Liver (tissue), 9 donors: ENCODE results near the gene PDCL2. TPM values are rescaled to one million over a fixed set of nuclear protein-coding genes. Genes with fewer than 3 reads are reported as not detected.
"Not testable (repeated sequence)": the region's sequence is repeated elsewhere in the genome, so short reads cannot be mapped to it uniquely, and the experiment has no call there.

Source experiments
- DNase-seq: peaks from one replicate; pipeline ENCODE4 v3.0.0-alpha.2; 2017; ENCODE audit warnings: low spot score
- H3K27ac ChIP-seq, 2 donors: one replicate each; pipeline ENCODE4 v1.7.0; 2013; ENCODE audit warnings: inconsistent platforms in 2 of 2, low read length in 2 of 2, control low read depth in 1 of 2, low read depth in 1 of 2, mild to moderate bottlenecking in 1 of 2
- H3K27me3 ChIP-seq, 4 donors: one replicate each; pipeline versions ENCODE4 v1.6.1 to v1.7.0; 2013; ENCODE audit warnings: low read length in 3 of 4, inconsistent platforms in 1 of 4, mild to moderate bottlenecking in 1 of 4, moderate library complexity in 1 of 4; ENCODE audit not compliant: control insufficient read depth in 4 of 4, insufficient read depth in 4 of 4
- H3K36me3 ChIP-seq, 4 donors: one replicate each; pipeline versions ENCODE4 v1.6.1 to v1.7.0; 2013; ENCODE audit warnings: low read length in 3 of 4, mild to moderate bottlenecking in 3 of 4, low read depth in 1 of 4, moderate library complexity in 1 of 4; ENCODE audit not compliant: control insufficient read depth in 4 of 4, insufficient read depth in 3 of 4
- H3K4me1 ChIP-seq, 4 donors: one replicate each; pipeline versions ENCODE4 v1.6.1 to v1.7.0; 2013; ENCODE audit warnings: low read length in 3 of 4, mild to moderate bottlenecking in 3 of 4, moderate library complexity in 1 of 4; ENCODE audit not compliant: control insufficient read depth in 4 of 4, insufficient read depth in 4 of 4
- H3K4me3 ChIP-seq, 3 donors: one replicate each; pipeline versions ENCODE4 v1.6.1 to v1.7.0; 2013; ENCODE audit warnings: low read length in 3 of 3, control low read depth in 1 of 3, low read depth in 1 of 3, mild to moderate bottlenecking in 1 of 3
- H3K9ac ChIP-seq, 2 donors: one replicate each; pipeline ENCODE4 v1.7.0; 2013; ENCODE audit warnings: low read length in 2 of 2, mild to moderate bottlenecking in 2 of 2, moderate library complexity in 2 of 2, control low read depth in 1 of 2, low read depth in 1 of 2
- H3K9me3 ChIP-seq, 4 donors: one replicate each; pipeline versions ENCODE4 v1.6.1 to v1.7.0; 2013; ENCODE audit warnings: low read length in 3 of 4; ENCODE audit not compliant: control insufficient read depth in 4 of 4
- ATF3 ChIP-seq: IDR thresholded peaks from 2 replicates; pipeline ENCODE4 v1.6.1; 2016; ENCODE audit warnings: antibody characterized with exemption
- EGR1 ChIP-seq, 2 donors: IDR thresholded peaks; 2 replicates each; pipeline ENCODE4 v1.6.1; 2016 to 2018; ENCODE audit warnings: antibody characterized with exemption in 2 of 2, low read depth in 2 of 2
- FOXA1 ChIP-seq: IDR thresholded peaks from 2 replicates; pipeline ENCODE4 v1.6.1; 2016; ENCODE audit warnings: antibody characterized with exemption
- FOXA2 ChIP-seq: IDR thresholded peaks from 2 replicates; pipeline ENCODE4 v1.6.1; 2016; ENCODE audit warnings: antibody characterized with exemption
- GABPA ChIP-seq, 2 donors: IDR thresholded peaks in 1 of 2; conservative IDR thresholded peaks in 1 of 2; 2 replicates each; pipeline ENCODE4 v1.6.1; 2016; ENCODE audit warnings: antibody characterized with exemption in 2 of 2, mild to moderate bottlenecking in 1 of 2, moderate library complexity in 1 of 2
- HNF4A ChIP-seq, 2 donors: conservative IDR thresholded peaks; 2 replicates each; pipeline ENCODE4 v1.6.1; 2016; ENCODE audit warnings: antibody characterized with exemption in 2 of 2, mild to moderate bottlenecking in 2 of 2
- HNF4G ChIP-seq: IDR thresholded peaks from 2 replicates; pipeline ENCODE4 v1.6.1; 2016; ENCODE audit warnings: antibody characterized with exemption
- JUND ChIP-seq, 2 donors: IDR thresholded peaks; 2 replicates each; pipeline ENCODE4 v1.6.1; 2016; ENCODE audit warnings: antibody characterized with exemption in 2 of 2
- NR2F2 ChIP-seq: IDR thresholded peaks from 2 replicates; pipeline ENCODE4 v1.6.1; 2016; ENCODE audit warnings: antibody characterized with exemption
- RAD21 ChIP-seq, 2 donors: IDR thresholded peaks; 2 replicates each; pipeline ENCODE4 v1.6.1; 2016; ENCODE audit warnings: antibody characterized with exemption in 2 of 2, mild to moderate bottlenecking in 2 of 2
- REST ChIP-seq: IDR thresholded peaks from 2 replicates; pipeline ENCODE4 v1.6.1; 2016; ENCODE audit warnings: antibody characterized with exemption, mild to moderate bottlenecking
- RXRA ChIP-seq, 2 donors: IDR thresholded peaks; 2 replicates each; pipeline ENCODE4 v1.6.1; 2017 to 2018; ENCODE audit warnings: antibody characterized with exemption in 2 of 2, mild to moderate bottlenecking in 1 of 2
- SP1 ChIP-seq: IDR thresholded peaks from 2 replicates; pipeline ENCODE4 v1.6.1; 2018; ENCODE audit warnings: antibody characterized with exemption, mild to moderate bottlenecking
- TAF1 ChIP-seq: conservative IDR thresholded peaks from 2 replicates; pipeline ENCODE4 v1.6.1; 2016; ENCODE audit warnings: antibody characterized with exemption, mild to moderate bottlenecking
- YY1 ChIP-seq: IDR thresholded peaks from 2 replicates; pipeline ENCODE4 v1.6.1; 2016; ENCODE audit warnings: antibody characterized with exemption, mild to moderate bottlenecking
- WGBS: extraction: QIAGEN DNeasy Blood & Tissue Kit; methylation state at CpG from one replicate; pipeline ENCODE4 v1.1.7; 2013; 5-methylcytosine and 5-hydroxymethylcytosine counted together
- polyA plus RNA-seq, 2 donors: library from polyadenylated mRNA; stranded (reverse) in 1 of 2; unstranded in 1 of 2; fragments of 200-250 nt in 1 of 2; fragments of >200 nt in 1 of 2; fragmentation: Nextera tagmentation in 1 of 2; extraction: Ambion mirVana in 1 of 2; gene quantifications; one replicate each; pipeline versions ENCODE4 v1.2.1 to v1.2.3, GENCODE V29; 2013 to 2015
- total RNA-seq, 2 donors: library from RNA; depleted of rRNA; stranded (reverse); fragments of >200 nt; gene quantifications; one replicate each; pipeline ENCODE4 v1.2.3, GENCODE V29; 2014
- TF ChIP-seq, protein P1 (sequence below): IDR thresholded peaks from 2 replicates; pipeline ENCODE4 v1.6.1; 2016; ENCODE audit warnings: antibody characterized with exemption
- TF ChIP-seq, protein P2 (sequence below): fragments of 150-350 bp; IDR thresholded peaks from 2 replicates; pipeline ENCODE4 v1.5.1; 2017; ENCODE audit warnings: improper control_type of control experiment, low read depth, low read length; ENCODE audit not compliant: missing input control
- TF ChIP-seq, protein P3 (sequence below): IDR thresholded peaks from 2 replicates; pipeline ENCODE4 v1.6.1; 2016; ENCODE audit warnings: antibody characterized with exemption
- donor health status: healthy.
- donor health status: healthy.
- donor health status: healthy.
- donor health status: healthy.
- donor health status: healthy.

PDCL2 gene
- total and polyA plus RNA-seq, 4 donors, result not detected

DNA sequence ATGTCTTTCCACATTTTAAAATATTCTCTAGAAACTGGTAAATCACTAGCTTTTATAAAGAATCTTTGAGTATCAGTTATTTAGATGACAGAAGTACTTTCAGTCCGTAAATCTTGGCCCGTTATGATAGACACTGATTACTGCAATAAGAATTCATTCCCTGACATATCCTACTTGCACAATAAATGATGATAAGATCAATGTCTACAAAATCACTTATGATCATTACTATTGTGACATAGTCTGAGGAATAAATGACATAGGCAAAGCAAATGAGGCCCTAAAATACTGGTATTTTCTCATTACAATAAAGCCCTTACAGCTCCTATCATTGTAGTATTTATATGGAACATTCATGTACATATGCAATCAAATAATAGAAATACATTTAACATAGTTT is 6.6 kb upstream of the PDCL2 start:
- no peak for DNase-seq
- no peak overlapping the region for H3K27ac ChIP-seq
- H3K9me3 ChIP-seq, result no peaks in the 10 kb centered on the region
- H3K9ac ChIP-seq, result no peak overlapping the region
- H3K36me3 ChIP-seq, result no peaks in the 10 kb centered on the region
- H3K4me1 ChIP-seq, result no peaks in the 10 kb centered on the region
- no peak overlapping the region for H3K4me3 ChIP-seq
- 88% methylated on average over 2 of the region's 2 CpGs for WGBS
- TF ChIP-seq, protein P1, sequence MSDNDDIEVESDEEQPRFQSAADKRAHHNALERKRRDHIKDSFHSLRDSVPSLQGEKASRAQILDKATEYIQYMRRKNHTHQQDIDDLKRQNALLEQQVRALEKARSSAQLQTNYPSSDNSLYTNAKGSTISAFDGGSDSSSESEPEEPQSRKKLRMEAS, result no peak
- no peaks in the 10 kb centered on the region for H3K27me3 ChIP-seq

- H3K4me1 ChIP-seq, result no peaks in the 10 kb centered on the region
- WGBS, result 61% methylated on average over 2 of the region's 2 CpGs
- no peak overlapping the region for H3K4me3 ChIP-seq
- no peak for DNase-seq
- H3K27me3 ChIP-seq, result no peaks in the 10 kb centered on the region
- no peak overlapping the region for H3K9ac ChIP-seq
- no peaks in the 10 kb centered on the region for H3K36me3 ChIP-seq
- H3K9me3 ChIP-seq, result peaks cover 2 to 5% (median 4%) of the 10 kb centered on the region in 4 donors
- H3K27ac ChIP-seq, result no peak overlapping the region
- TF ChIP-seq SP1 (no peak), FOXA1 (no peak), GABPA (IDR thresholded peaks at IDR 0.05 in 1 of 2, conservative IDR thresholded peaks at IDR 0.05 in 1 of 2) (no peak), RXRA (IDR thresholded peaks at IDR 0.05) (no peak), FOXA2 (no peak), TAF1 (no peak), HNF4G (no peak), REST (no peak), ATF3 (no peak), HNF4A (conservative IDR thresholded peaks at IDR 0.05) (no peak), EGR1 (IDR thresholded peaks at IDR 0.05; ENCODE audit: low read depth in 2 of 2) (no peak), YY1 (no peak), JUND (IDR thresholded peaks at IDR 0.05) (no peak), RAD21 (IDR thresholded peaks at IDR 0.05) (no peak), NR2F2 (no peak)
- TF ChIP-seq, protein P2, sequence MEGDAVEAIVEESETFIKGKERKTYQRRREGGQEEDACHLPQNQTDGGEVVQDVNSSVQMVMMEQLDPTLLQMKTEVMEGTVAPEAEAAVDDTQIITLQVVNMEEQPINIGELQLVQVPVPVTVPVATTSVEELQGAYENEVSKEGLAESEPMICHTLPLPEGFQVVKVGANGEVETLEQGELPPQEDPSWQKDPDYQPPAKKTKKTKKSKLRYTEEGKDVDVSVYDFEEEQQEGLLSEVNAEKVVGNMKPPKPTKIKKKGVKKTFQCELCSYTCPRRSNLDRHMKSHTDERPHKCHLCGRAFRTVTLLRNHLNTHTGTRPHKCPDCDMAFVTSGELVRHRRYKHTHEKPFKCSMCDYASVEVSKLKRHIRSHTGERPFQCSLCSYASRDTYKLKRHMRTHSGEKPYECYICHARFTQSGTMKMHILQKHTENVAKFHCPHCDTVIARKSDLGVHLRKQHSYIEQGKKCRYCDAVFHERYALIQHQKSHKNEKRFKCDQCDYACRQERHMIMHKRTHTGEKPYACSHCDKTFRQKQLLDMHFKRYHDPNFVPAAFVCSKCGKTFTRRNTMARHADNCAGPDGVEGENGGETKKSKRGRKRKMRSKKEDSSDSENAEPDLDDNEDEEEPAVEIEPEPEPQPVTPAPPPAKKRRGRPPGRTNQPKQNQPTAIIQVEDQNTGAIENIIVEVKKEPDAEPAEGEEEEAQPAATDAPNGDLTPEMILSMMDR, result no peak
- TF ChIP-seq, protein P1, result no peak
- TF ChIP-seq, protein P3, sequence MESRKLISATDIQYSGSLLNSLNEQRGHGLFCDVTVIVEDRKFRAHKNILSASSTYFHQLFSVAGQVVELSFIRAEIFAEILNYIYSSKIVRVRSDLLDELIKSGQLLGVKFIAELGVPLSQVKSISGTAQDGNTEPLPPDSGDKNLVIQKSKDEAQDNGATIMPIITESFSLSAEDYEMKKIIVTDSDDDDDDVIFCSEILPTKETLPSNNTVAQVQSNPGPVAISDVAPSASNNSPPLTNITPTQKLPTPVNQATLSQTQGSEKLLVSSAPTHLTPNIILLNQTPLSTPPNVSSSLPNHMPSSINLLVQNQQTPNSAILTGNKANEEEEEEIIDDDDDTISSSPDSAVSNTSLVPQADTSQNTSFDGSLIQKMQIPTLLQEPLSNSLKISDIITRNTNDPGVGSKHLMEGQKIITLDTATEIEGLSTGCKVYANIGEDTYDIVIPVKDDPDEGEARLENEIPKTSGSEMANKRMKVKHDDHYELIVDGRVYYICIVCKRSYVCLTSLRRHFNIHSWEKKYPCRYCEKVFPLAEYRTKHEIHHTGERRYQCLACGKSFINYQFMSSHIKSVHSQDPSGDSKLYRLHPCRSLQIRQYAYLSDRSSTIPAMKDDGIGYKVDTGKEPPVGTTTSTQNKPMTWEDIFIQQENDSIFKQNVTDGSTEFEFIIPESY, result no peak
Observed at GRCh38 chr4:55588160-55588559, 3.9 kb downstream of the PDCL2 start.

GRCh38 chr4:55582773-55583172 is 9.3 kb downstream of the PDCL2 start:
- not testable (repeated sequence) for H3K27ac ChIP-seq, H3K9me3 ChIP-seq, H3K9ac ChIP-seq, DNase-seq, H3K4me3 ChIP-seq, H3K36me3 ChIP-seq, H3K4me1 ChIP-seq, H3K27me3 ChIP-seq
- WGBS, result 94% methylated on average over 2 of the region's 2 CpGs
